OCI-LY3 (cell line): ENCODE data around the gene CD101.

Experiments
- H2AFZ ChIP-seq: fragments of 200-600, 300-600 bp; shearing (Covaris generic); 2 replicates; pipeline ENCODE4 v1.6.0; 2014; ENCODE audit warnings: antibody characterized with exemption, low read depth, low read length
- H3K27ac ChIP-seq: fragments of 200-600, 300-600 bp; sonication (generic); 2 replicates; pipeline ENCODE4 v1.5.1; 2014; ENCODE audit warnings: mild to moderate bottlenecking, low read length, moderate library complexity, mixed read lengths
- H3K27me3 ChIP-seq: fragments of 200-600, 300-600 bp; sonication (generic); 2 replicates; pipeline ENCODE4 v1.6.1; 2014; ENCODE audit warnings: low read depth, low read length, mixed read lengths
- H3K36me3 ChIP-seq: fragments of 200-600, 300-600 bp; sonication (generic); replicated peaks from 2 replicates; pipeline ENCODE3; 2014; ENCODE audit warnings: low read depth, low read length, mixed read lengths
- H3K4me1 ChIP-seq: fragments of 300-600, 200-600 bp; sonication (generic); 2 replicates; pipeline ENCODE4 v1.6.1; 2014; ENCODE audit warnings: low read length, mixed read lengths
- H3K4me2 ChIP-seq: fragments of 200-600, 300-600 bp; sonication (generic); 2 replicates; pipeline ENCODE4 v1.6.1; 2014; ENCODE audit warnings: low read length, mixed read lengths
- H3K4me3 ChIP-seq: fragments of 300-600, 200-600 bp; sonication (generic); 2 replicates; pipeline ENCODE4 v1.5.1; 2014; ENCODE audit warnings: antibody characterized with exemption, mild to moderate bottlenecking, low read length, moderate library complexity
- H3K79me2 ChIP-seq: fragments of 300-600, 200-600 bp; shearing (Covaris generic); 2 replicates; pipeline ENCODE4 v1.6.1; 2014; ENCODE audit warnings: mild to moderate bottlenecking, low read length, mixed read lengths
- H3K9ac ChIP-seq: fragments of 300-600, 200-600 bp; shearing (Covaris generic); 2 replicates; pipeline ENCODE4 v1.6.0; 2014; ENCODE audit warnings: mild to moderate bottlenecking, low read length, moderate library complexity
- H3K9me3 ChIP-seq: fragments of 200-600, 300-600 bp; shearing (Covaris generic); 2 replicates; pipeline ENCODE4 v1.6.1; 2014; ENCODE audit warnings: low read length, mixed read lengths; ENCODE audit not compliant: insufficient read depth
- H4K20me1 ChIP-seq: fragments of 200-600, 300-600 bp; sonication (generic); 2 replicates; pipeline ENCODE4 v1.6.1; 2016; ENCODE audit warnings: low read length, mixed read lengths; ENCODE audit not compliant: insufficient read depth
- EZH2phosphoT487 ChIP-seq: fragments of 200-600 bp; shearing (Covaris generic); IDR thresholded peaks from 2 replicates; pipeline ENCODE4 v1.6.1; 2018; ENCODE audit warnings: antibody characterized with exemption, mixed run types, low read depth
- TF ChIP-seq, protein P1 (sequence below): fragments of 200-600, 300-600 bp; sonication (generic); IDR thresholded peaks from 2 replicates; pipeline ENCODE4 v1.5.1; 2014; ENCODE audit warnings: antibody characterized with exemption, low read length, low read depth

CD101 gene

DNA sequence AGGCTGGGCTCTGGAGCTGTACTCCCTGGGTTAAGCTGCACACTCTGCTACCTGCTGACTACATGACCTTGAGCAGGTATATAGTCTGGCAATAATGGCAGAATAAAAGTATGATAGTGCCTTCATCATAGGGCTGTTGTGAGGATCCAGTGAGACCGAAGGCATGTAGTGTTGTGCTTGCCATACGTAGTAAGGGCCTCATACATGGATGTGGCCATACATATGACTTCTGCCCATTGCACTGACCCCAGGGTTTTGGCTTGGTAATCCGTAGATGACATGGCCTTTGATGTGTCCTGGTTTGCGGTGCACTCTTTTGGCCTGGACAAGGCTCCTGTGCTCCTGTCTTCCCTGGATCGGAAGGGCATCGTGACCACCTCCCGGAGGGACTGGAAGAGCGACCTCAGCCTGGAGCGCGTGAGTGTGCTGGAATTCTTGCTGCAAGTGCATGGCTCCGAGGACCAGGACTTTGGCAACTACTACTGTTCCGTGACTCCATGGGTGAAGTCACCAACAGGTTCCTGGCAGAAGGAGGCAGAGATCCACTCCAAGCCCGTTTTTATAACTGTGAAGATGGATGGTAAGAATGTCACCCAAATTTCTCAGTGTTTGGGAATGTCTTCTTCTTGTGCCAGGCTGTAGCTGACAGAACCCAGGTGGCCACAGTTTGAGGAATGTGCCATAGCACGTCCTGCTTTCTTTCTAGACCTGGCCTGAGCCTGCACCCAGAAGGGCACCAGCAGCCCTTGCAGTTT is 17.0 kb upstream of the CD101 start:
- Histone ChIP-seq H3K9me3 (no peaks in the 10 kb centered on the region), H3K4me2 (no peak overlapping the region), H3K4me3 (no peak overlapping the region), H2AFZ (no peak overlapping the region), H3K36me3 (no peaks in the 10 kb centered on the region), H3K79me2 (no peaks in the 10 kb centered on the region), H3K9ac (no peak overlapping the region), H3K4me1 (no peaks in the 10 kb centered on the region), H4K20me1 (no peaks in the 10 kb centered on the region), H3K27ac (no peak overlapping the region), H3K27me3 (no peaks in the 10 kb centered on the region)
- no peak for TF ChIP-seq EZH2phosphoT487
- TF ChIP-seq, protein P1, sequence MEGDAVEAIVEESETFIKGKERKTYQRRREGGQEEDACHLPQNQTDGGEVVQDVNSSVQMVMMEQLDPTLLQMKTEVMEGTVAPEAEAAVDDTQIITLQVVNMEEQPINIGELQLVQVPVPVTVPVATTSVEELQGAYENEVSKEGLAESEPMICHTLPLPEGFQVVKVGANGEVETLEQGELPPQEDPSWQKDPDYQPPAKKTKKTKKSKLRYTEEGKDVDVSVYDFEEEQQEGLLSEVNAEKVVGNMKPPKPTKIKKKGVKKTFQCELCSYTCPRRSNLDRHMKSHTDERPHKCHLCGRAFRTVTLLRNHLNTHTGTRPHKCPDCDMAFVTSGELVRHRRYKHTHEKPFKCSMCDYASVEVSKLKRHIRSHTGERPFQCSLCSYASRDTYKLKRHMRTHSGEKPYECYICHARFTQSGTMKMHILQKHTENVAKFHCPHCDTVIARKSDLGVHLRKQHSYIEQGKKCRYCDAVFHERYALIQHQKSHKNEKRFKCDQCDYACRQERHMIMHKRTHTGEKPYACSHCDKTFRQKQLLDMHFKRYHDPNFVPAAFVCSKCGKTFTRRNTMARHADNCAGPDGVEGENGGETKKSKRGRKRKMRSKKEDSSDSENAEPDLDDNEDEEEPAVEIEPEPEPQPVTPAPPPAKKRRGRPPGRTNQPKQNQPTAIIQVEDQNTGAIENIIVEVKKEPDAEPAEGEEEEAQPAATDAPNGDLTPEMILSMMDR = no peak

DNA sequence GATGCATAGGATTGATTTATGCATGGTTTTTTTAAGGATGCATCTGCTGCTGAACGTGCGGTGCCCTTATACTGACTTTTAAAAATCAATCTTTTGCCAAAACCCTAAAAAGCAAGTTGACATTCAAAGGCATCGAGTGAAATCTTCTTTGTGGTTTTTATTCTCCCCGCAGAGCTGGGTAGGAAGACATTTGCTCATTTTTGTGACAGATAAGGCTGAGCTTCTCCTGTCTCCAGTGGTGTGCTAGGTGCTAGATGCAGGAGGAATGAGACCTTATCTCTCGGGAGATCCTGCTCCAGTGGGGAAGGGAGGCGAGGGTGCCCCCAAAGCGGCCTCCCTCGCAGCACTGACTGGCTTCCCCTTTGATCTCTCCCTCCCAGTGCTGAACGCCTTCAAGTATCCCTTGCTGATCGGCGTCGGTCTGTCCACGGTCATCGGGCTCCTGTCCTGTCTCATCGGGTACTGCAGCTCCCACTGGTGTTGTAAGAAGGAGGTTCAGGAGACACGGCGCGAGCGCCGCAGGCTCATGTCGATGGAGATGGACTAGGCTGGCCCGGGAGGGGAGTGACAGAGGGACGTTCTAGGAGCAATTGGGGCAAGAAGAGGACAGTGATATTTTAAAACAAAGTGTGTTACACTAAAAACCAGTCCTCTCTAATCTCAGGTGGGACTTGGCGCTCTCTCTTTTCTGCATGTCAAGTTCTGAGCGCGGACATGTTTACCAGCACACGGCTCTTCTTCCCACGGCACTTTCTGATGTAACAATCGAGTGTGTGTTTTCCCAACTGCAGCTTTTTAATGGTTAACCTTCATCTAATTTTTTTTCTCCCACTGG is 14.9 kb upstream of the CD101 start:
- no peaks in the 10 kb centered on the region for H4K20me1 ChIP-seq
- no peak for TF ChIP-seq EZH2phosphoT487
- TF ChIP-seq, protein P1 = no peak
- no peaks in the 10 kb centered on the region for H3K79me2 ChIP-seq
- H3K4me3 ChIP-seq = no peak overlapping the region
- no peaks in the 10 kb centered on the region for H3K36me3 ChIP-seq
- H3K4me1 ChIP-seq = no peaks in the 10 kb centered on the region
- H3K27me3 ChIP-seq = no peaks in the 10 kb centered on the region
- no peaks in the 10 kb centered on the region for H3K9me3 ChIP-seq
- no peak overlapping the region for H3K9ac ChIP-seq
- no peak overlapping the region for H3K27ac ChIP-seq
- H3K4me2 ChIP-seq = no peak overlapping the region
- H2AFZ ChIP-seq = no peak overlapping the region

DNA sequence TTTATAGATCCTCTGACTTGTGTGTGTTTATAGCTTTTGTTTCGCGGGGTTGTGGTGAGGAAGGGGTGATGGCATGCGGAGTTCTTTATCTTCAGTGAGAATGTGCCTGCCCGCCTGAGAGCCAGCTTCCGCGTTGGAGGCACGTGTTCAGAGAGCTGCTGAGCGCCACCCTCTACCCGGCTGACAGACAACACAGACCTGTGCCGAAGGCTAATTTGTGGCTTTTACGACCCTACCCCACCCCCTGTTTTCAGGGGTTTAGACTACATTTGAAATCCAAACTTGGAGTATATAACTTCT is 14.4 kb upstream of the CD101 start:
- no peaks in the 10 kb centered on the region for H3K79me2 ChIP-seq
- no peak overlapping the region for H3K4me2 ChIP-seq
- H3K4me1 ChIP-seq = no peaks in the 10 kb centered on the region
- no peak overlapping the region for H3K9ac ChIP-seq
- TF ChIP-seq EZH2phosphoT487 = no peak
- TF ChIP-seq, protein P1 = no peak
- no peaks in the 10 kb centered on the region for H4K20me1 ChIP-seq
- no peaks in the 10 kb centered on the region for H3K9me3 ChIP-seq
- no peaks in the 10 kb centered on the region for H3K27me3 ChIP-seq
- no peaks in the 10 kb centered on the region for H3K36me3 ChIP-seq
- no peak overlapping the region for H2AFZ ChIP-seq
- H3K27ac ChIP-seq = no peak overlapping the region
- H3K4me3 ChIP-seq = no peak overlapping the region

DNA sequence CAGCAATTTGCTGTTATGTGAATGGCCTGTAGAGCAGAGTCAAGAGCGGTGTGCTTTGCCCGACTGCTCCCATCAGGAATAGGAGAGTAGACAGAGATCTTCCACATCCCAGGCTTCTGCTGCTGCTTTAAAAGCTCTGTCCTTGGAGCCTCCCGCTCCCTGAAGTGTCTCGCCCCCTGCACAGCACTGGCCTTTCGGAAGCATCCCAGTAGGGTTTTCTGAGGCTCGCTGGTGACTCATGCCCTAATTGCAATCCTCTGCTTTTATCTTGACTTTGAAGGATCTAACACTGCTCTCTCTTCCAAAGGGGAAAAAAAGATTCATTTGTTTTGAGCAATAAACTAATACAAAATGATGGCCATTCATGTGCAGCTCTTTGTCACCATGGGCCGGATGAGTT is 13.3 kb upstream of the CD101 start:
- H3K27ac ChIP-seq = no peak overlapping the region
- no peaks in the 10 kb centered on the region for H3K27me3 ChIP-seq
- no peaks in the 10 kb centered on the region for H3K9me3 ChIP-seq
- no peaks in the 10 kb centered on the region for H4K20me1 ChIP-seq
- H3K4me1 ChIP-seq = no peaks in the 10 kb centered on the region
- H2AFZ ChIP-seq = no peak overlapping the region
- no peaks in the 10 kb centered on the region for H3K36me3 ChIP-seq
- H3K4me3 ChIP-seq = no peak overlapping the region
- no peak overlapping the region for H3K4me2 ChIP-seq
- TF ChIP-seq, protein P1 = no peak
- no peak for TF ChIP-seq EZH2phosphoT487
- no peak overlapping the region for H3K9ac ChIP-seq
- H3K79me2 ChIP-seq = no peaks in the 10 kb centered on the region
